HG03159 (cell line): ENCODE data around the gene CBX6.

ENCODE experiments used
- ATAC-seq: cut with Tn5 transposase; IDR thresholded peaks from one replicate; pipeline ENCODE4 v1.9.1; 2021; ENCODE audit warnings: mild to moderate bottlenecking, moderate library complexity; ENCODE audit not compliant: unreplicated experiment

CBX6 gene

DNA sequence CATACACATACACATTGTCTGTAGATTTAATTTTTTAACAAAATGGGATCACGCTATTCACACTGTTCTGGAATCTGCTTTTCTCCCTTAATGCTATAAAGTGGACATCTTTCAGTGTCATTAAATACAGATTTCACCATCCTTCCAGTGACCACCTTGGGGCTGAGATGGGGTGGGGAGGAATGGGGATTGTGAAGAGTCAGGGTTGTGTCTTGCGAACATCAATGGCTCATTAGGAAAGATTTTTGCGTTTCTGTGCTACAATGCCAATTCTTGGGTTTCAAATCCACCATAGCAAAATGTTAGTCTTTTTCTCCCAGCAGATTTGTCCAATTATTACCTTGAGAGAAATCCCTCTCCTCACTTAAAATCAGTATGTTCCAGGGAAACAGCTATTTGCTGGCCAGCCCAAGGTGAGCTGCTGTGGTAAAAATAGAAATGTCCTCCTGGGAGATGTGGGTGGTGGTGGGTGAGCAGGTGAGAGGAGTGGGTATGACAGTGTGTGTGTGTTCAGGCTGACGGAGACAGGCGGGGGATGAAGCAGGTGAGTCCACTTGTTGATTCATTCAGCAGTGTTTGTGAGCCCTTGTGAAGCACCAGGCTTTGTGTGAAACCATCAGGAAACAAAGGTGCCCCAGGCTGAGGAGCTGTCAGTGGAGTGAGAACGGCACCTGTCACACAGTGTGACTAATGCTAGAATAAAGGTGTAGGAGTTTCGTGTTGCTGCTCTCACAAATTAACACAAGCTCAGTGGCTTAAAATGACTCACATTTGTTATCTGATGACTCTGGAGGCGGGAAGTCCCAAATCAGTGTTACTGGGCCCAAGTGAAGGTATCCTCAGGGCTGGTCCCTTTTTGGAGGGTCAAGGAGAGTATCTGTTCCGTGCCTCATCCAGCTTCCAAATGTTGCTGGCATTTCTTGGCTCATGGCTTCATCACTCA lies 1.7 kb upstream of the CBX6 start:
- ATAC-seq = no peak

DNA sequence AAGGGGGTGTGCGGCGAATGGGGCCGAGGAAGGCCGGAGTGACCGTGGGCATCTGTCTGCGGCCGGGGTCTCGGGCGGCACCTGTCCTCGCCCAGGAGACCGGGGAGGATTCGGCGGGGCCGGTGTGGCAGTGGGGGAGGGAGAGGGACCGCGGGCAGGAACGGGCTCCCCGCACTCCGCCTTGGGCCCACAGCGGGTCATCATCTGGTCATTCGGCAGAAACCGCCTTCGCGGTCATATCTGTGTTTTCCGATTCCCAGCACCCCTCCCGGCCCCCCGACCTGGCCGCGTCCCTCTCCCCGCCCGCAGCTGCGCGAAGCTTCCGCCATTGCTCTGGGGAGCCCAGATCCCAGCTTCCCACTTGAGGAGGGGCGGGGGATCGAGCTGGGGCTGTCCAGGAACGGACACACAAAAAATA lies 824 bp upstream of the CBX6 start:
- no peak for ATAC-seq

DNA sequence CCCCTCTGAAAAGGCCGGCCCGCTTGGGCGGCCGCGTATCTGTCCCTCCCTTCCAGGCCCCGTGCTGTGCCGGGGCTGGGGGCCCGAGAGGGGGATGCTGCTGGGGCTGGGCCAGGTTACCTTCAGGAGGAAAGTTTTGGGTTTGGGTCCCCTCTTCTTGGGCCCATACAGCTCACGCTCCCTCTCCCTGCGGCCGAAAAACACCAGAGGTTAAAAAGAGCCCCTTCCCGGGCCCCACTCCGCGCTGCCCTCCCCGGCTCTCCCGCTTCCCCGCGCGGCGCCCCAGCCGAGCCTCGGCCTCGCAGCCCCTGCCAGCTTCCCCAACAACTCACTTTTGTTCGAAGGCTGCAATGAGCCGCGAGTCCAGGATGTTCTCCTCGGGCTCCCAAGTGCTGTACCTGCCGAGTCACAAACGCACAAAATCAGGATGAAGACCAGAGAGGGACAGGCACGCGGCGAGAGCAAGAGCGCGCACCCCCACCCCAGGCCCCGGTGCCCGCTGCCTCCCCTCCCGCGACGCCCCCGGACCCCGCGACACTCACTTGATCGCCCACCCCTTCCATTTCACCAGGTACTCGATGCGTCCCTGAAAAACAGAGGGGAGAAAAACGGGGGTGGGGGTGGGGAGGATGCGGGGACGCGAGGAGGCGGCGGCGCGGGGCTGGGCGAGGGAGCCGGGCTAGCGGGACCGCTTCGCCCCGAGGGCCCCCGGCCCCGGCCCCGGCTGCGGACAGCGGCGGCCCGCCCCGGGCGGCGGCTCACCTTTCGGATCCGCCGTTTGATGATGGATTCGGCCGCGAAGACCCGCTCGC lies 450 bp downstream of the CBX6 start:
- ATAC-seq = peak; percentile 7

GRCh38 chr22:38870791-38871359 lies 1.1 kb downstream of the CBX6 start:
- ATAC-seq = no peak

GRCh38 chr22:38870312-38870741 lies 1.7 kb downstream of the CBX6 start:
- ATAC-seq = no peak

DNA sequence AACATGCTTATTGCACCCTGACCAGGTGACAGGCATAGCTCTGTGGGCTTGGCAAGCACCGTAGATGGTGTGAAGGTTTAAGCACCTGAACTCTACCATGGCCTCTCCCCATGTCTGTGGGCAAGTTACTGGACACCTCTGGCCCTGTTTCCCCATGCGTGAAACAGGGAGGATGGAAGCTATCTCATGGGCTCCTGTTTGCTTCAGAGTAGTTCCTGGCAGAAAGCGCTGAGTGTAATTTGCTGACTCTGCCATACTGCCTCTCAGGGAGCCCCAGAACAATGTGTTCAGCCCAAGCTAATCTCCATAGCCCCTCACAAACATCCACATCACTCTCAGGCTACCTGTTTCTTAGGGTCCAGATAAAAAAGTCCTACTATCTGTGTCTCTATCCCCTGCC lies 2.4 kb downstream of the CBX6 start:
- no peak for ATAC-seq

DNA sequence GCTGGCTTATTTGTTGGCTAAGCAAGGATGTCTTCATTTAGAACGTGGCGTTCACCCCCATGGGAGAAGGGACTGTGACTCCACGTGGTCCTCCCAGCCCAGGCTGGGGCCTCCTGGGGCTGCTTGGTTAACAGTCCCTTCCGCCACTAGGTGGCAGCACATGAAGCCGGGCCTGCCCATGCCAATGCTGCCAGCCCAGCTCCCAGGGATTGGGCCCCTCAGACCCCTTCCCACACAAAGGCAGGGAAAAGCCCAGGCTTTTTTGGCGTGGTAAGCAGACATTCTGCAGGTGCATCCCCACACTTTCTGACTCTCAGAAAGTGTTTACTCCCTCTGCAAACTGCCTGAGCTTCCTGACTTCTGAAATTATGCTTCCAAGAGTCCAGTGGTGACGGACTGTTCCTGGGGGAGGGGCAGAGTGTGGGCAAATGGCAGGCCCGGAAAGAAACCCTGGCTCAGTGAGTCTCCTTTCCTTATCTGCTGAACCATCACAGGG lies 3.1 kb downstream of the CBX6 start:
- no peak for ATAC-seq

DNA sequence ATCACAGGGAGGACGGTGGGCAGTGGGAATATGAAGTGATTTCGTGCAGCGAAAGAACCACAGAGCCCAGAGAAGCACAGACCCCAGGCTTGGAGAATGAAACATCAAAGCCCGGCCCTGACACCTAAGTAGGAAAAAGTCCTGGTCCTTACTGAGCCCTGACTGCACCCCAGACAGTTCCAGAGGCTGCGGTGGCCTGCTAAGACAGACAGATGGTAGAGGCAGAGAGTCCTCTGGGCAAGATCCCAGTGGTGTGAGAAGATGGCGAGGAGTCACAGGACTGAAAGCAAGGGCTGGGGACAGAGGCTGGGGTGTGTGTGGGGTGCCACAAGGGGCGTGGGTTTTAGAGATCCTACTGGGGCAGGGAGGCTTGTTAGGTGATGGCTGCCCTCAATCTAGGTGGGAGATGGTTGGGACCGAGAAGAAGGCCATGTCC lies 3.7 kb downstream of the CBX6 start:
- ATAC-seq = no peak

DNA sequence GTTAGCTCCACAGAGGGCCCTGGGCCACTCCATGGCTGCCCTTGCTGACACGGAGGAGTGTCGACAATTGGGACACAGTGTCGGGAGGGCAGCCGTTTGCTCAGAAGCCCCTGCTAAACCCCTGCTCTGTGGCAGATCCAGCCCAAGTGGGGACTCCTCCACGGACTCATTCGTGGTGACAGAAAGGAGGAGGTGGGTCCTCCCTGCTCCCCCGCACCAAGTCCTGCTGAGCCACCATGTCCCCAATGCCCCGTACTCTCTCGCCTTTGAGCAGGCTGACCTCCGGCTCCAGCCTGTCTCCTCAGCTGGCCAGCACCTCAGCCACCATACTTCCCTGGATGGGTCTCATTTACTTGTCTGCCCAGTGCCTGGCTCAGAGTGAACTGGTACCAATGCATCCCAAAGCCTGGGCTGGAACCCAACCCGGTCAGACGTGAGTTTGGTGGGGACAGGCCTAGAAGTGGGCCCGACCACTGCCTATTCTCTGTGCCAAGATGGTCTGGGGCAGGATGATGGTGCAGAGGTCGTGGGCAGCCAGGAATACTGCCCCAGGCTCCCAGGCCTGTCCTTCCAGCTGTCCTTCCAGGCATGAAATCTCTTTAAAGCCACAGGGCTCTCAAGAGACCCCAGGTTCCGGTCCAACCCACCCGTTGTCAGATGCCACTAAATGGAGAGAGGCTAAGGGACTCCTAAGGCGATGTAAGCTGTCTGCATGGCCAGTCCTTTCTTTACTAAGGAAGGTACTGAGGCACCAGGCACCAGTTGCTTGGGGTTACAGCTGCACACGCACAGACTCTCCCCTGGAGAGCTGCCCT lies 4.3 kb downstream of the CBX6 start:
- ATAC-seq = no peak

DNA sequence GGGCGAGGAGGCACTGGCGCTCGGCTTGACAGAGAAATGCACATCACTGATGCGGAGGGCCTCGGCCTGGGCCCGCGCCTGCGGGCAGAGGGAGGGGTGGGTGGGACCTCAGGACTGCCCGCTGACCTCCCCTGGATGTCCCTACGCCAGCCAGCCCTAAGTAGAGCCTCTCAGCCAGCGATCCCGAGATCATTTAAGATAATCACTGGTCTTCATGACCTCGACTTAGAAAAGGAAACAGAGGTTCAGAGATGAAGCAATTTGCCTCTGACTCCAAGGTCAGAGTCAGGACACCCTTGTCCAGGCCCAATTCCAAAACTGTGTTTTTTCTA lies 4.9 kb downstream of the CBX6 start:
- ATAC-seq = no peak

- ATAC-seq = no peak
These were observed 5.5 kb downstream of the CBX6 start for GRCh38 chr22:38866399-38867123.

DNA sequence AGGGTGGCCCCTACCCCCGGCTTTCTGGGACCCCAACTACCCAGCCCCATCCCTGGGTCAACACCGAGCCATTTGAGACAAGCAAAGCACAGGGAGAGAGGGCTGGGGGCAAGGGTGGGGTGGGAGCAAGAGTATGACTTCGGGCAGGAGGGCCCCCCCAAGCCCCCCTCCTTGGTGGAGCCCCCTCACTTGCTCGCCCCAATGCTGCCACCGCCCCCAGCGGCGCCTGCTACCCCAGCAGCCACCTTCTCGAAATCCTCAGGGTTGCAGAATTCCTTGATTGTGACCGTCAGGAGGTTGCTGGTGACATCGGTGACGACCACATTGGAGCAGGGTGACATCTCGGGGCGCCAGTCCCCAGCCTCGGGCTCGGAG lies 6.0 kb downstream of the CBX6 start:
- ATAC-seq = no peak

- no peak for ATAC-seq
These were observed 6.6 kb downstream of the CBX6 start for GRCh38 chr22:38865201-38866023.

DNA sequence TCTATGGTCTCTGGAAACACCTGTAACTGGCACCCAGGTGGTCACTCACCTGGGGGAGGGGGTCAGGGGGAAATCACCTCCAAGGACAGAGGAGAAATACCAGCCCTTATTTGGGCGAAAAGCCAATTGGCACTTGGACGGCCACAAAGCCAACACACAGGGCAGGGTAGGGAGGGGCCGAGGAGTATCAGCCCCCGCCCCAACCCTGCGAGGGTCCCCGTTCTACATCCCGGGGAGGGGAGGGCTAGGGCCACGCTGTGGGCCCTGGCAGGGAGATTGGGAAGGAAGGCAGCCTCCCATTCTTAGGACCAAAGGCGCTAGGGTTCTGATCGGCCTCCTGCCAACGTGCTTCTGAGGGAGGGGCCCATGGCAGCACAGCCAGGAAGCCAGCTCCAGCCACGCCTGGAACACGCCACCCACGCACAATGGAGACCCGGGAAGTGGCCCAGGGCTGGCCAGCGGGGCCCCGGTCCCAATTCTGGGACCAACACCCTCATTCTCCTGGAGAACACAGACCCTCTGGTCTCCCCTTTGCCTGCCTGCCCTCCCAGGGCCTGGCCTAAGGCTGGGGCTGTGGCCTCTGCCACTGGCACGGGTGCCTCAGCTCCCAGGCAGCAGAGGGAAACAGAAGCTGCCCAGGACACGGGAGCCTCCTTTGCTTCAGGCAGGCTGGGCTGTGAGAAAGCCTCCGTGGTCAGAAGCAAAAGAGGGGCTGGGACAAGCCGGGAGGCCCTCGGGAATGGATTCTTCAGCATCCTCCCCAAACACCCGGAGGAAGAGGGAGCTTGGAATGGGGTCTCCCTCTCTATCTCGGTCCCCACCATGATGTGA lies 7.4 kb downstream of the CBX6 start:
- no peak for ATAC-seq

GRCh38 chr22:38863531-38864131 lies 8.4 kb downstream of the CBX6 start:
- ATAC-seq = no peak

DNA sequence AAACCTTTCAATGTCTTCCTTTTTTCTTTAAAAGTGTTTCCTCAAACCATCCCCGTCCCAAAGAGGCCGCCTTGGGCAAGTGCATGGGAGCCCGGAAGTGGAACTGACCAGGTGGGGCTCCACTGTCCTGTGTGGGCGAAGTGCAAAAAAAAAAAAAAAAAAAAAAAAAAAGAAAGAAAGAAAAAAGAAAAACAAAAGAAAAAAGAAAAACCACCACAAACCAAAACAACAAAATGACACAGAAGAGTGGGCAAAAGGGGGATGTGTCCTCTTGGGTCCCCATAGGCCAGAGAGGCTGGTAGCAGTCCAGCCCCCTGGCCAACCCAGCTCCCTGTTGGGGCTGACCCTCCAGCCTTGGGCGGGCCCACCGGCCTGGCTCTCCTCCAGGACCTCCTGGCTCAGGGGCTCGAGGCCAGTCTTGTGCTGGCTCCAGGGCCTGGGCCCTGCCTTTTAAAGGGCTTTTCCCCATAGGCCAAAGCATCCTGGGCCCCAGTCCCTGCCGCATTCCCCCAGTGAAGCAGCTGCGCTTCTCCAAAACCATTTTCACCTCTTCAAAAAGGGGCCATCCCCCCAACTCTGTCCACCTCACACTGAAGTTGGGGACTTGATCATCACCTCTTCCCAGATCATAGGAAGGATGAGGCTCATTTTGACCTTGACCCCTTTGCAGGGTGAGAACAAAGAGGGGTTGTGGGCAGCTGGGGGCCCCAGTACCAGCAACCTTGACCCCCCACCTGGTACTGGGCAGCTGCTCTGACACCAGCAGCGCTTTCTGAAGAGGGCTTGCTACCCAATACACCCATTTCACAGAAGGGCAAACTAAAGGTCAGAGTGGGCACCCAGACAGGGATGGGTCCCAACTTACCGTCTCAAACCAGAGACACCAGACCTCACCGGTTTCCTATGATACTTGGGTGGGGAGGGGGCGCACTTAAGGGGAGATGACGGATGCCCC lies 9.4 kb downstream of the CBX6 start:
- no peak for ATAC-seq

DNA sequence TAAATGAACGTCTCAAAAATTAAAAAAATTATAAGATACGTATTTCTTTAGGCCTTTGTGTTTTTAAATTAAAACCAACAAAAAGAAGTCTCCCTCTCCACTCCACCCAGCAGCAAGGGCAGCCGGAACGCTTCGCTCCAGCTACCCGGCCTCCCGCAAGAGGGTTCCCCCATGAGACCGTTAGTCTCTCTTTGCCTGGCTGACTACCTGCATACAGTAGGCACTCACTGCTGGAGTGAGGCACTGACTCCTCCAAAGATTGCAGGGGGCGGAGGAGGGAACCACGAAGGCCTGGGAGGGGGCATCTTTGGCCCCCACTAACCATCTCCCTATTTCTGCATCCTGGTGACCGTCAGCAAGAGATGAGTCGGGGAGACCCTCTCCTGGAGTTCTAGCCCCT lies 10.1 kb downstream of the CBX6 start:
- no peak for ATAC-seq
